Stimulated activated CD4-positive, alpha-beta T cell treated with anti-CD3 and anti-CD28 coated beads, Interleukin-1b, Interleukin-23, amount 100 ng/mL, for 1 hour (primary cell): ENCODE measurements around the gene ENO3.

Experiments used
- DNase-seq, 2 donors: peaks; one replicate each; pipeline ENCODE4 v3.0.0-alpha.2; 2020; ENCODE audit warnings: low read depth in 2 of 2

The ENO3 gene

DNA sequence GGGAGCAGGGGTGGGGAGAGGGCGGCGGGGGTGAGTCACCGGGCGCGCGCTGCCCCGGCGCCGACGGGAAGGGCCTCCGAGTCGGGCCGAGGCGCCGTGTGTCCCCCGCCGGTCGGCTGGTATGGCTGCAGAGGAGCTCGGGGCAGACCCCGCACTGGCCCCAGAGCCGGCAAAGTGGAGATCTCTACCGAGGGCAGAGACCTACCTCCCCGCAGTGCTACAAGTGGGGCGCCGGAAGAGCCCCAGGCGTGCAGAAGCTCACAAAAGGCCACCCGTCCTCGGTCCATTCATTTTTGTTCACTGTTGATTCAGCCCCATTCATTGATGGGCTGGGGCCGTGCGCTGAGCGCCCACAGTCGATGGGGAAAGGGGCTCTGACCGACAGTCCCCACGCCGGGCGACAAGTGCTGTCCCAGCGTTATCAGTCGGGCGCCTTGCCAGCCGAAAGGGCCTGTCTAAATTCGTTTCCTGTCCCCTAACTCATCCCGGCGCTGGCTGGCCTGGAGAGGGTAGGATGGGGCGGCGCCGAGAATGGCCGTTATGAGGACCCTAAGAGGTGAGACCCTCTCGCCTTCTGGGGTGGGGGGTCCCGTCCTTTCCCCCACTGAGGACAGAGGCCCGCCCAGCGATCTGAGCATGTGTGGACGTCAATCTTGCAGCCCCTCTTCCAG lies 709 bp upstream of the ENO3 start:
- DNase-seq, result no peak

DNA sequence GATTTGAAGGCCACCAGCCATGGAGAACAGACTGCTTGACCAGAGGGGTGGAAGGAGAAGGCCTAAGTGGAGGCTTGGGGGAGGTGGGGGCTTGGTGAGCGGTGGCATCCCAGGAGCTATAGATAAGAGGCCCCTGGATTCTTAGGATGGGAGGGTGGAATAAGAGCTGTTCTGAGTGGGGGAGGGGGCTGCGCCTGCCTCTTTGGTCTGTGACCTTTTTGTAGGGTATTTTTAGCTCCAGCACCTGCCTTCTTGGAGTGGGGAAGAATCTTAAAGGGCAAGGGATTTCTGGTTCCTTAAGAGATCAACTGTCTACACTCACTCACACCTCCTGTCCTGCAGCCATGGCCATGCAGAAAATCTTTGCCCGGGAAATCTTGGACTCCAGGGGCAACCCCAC lies 567 bp downstream of the ENO3 start:
- no peak for DNase-seq

DNA sequence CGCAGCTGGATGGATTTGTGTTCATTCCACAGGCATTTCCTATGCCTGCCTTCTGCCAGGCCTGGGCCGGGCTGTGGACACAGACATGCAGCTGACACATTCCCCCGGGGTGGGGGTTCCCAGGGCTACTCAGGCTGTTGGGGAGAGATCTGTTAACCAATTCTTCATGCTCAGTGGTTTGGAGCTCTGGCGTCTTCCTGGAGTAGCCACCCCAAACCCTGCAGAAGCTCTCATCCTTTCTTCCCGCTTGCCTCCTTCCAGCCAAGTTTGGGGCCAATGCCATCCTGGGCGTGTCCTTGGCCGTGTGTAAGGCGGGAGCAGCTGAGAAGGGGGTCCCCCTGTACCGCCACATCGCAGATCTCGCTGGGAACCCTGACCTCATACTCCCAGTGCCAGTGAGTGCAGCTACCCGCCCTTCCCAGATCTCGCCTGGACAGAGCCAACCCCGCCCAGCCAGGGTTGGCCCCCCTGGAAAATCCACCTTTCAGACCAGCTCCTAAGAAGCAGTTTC lies 2.6 kb downstream of the ENO3 start:
- DNase-seq, result no peak

DNA sequence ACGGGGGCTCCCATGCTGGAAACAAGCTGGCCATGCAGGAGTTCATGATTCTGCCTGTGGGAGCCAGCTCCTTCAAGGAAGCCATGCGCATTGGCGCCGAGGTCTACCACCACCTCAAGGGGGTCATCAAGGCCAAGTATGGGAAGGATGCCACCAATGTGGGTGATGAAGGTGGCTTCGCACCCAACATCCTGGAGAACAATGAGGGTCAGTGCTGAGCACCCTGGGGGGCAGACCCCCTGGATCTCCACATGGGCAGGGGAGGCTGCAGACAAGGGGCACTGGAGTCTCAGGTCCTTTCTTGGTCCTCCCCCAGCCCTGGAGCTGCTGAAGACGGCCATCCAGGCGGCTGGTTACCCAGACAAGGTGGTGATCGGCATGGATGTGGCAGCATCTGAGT lies 4.2 kb downstream of the ENO3 start:
- no peak for DNase-seq

DNA sequence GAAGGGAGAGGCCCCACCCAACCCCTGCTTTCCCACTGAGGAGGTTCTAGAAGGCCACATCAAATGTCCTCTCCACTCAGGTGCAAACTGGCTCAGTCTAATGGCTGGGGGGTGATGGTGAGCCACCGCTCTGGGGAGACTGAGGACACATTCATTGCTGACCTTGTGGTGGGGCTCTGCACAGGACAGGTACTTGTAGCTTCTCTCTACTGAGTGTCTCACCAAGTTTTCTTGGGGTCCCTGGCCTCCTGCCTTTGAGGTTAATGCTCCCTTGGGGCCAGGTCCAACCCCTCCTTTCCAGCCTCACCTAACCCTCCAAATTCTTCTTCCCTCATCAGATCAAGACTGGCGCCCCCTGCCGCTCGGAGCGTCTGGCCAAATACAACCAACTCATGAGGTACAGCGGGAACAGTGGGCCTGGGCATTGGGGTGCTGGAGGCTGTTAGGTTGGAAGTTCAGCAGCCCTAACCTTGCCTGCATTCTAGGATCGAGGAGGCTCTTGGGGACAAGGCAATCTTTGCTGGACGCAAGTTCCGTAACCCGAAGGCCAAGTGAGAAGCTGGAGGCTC lies 5.7 kb downstream of the ENO3 start:
- DNase-seq, result no peak

DNA sequence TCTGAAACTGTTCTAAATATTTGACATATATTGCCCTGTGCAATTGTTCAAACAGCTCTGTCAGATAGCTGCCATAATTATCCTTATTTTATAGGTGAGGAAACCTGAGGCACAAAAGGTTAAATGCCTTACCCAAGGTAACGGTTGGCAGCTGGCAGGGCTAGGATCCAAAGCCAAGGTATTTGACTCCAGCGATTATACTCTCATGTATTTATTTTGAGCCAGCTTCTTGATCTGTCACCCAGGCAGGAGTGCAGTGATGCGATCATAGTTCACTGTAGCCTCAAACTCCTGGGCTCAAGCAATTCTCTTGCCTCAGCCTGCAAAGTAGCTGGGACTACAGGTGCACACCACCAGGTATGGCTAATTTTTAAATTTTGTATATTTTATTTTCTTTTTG lies 7.2 kb downstream of the ENO3 start:
- no peak for DNase-seq

DNA sequence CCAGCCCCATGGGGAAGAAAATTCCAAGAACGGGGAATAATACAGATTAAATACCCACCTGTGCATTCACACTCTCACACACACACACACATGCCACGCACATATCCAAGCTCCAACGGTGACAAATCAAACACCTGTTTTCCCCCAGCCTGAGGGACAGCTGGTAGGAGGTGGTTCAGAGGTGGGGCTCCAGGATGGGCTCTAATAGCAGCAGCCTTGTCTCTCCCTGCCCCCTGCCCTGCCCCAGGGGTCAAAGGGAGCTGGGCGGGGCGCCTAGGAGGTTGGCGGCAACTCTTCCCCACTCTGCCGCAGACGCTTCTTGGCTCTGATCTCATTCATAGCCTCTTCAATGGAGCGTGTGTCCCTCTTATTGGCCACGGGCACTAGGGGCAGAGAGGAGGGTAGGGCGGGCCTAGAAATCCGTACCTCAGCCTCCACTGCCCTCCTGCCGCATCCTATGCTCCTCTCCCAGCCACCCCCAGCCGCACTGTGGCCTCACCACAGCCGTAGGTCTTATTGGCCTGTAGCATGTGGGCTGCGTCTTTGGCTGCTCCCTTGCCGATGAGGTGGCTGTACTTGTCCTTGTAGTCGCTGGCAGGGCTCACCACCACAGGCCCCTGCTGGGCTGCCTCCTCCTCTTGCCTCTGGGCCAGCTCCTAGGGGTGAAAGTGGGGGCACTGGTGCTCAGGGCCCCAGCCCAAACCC lies 8.5 kb downstream of the ENO3 start:
- no peak for DNase-seq

DNA sequence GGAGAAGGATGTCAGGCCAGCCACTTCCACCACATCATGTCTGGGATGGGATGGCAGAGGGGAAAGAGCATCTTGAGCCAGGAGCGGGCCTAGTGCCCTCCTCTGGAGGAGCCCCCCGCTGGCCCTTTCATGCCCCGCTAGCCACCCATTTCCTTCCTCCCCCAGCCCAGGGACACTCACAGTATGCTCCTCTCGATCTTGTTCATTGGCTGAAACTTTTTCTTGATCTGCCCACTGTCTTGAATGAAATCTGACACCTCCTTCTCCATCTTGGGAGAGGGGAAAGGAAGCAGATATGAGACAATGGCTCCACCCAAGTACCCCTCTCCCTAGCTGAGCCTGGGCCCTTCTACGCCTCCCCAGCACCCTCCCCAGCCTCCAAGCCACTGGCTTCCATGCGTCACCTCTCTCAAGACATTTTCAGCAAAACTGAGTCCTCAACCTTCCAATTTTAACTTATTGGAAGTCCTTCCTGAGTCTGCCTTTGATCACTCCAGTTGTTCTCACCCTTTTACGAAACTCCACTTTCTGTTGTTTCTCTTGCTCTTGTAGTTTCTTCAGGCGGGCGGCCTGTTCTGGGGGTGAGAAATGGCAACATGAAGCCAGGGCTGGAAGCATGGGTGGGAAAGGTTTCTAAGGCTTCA lies 9.5 kb downstream of the ENO3 start:
- no peak for DNase-seq

DNA sequence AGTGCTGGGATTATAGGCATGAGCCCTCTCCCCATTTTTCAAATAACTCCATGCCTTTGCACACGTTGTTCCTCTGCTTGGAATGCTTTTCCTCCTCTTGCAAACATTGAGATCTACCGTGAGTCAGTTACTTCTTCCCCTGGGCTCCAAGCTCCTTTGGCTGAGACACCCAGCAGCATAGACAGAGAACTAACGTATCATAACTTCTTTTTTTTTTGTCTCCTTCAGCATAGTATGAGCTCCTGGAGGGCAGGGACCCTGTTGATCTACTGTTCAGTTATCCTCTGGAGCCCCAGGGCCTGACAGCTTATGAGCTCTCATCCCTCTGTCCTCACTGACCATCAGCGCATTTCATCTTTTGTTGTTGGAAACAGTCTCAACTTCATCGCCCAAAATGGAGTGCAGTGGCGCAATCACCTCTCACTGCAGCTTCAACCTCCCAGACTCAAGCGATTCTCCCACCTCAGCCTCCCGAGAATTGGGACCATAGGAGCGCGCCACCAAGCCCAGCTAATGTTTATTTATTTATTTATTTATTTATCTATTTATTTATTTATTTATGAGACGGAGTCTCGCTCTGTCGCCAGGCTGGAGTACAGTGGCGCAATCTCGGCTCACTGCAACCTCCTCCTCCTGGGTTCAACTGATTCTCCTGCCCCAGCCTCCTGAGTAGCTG lies 14.5 kb downstream of the ENO3 start:
- no peak for DNase-seq

DNA sequence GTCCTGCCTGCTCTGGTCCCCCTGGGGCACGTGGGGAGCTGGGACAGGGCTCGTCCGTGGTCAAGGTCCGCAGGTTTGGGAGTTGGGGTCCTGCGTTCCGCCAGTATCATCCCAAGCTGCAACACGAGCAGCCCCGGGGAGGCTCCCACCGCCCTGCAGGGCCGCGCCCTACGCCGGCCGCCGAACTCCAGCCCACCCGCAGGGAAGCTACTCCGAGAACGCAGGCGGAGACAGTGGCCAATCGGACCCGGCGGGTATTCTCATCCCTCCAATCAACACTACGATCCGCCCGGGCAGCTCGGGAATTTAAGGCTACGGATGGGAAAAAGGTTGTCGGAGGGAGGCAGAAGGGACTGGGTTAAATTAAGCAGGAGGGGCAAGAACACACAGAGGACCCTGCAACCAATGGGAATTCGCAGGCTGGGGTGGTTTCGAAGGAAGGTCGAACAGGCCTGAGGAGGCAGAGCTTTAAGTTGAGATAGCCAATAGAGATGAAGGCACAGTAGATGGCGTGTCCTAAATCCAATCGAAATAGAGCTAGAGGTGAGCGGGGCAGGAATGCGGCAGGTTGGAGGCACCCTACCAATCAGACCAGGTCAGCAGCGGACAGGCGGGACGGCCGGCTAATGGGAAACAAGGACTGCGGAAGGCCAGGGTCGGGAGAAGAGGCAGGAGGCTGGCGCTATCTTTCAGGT lies 16.1 kb downstream of the ENO3 start:
- DNase-seq, result peak; percentile 74 to 92

DNA sequence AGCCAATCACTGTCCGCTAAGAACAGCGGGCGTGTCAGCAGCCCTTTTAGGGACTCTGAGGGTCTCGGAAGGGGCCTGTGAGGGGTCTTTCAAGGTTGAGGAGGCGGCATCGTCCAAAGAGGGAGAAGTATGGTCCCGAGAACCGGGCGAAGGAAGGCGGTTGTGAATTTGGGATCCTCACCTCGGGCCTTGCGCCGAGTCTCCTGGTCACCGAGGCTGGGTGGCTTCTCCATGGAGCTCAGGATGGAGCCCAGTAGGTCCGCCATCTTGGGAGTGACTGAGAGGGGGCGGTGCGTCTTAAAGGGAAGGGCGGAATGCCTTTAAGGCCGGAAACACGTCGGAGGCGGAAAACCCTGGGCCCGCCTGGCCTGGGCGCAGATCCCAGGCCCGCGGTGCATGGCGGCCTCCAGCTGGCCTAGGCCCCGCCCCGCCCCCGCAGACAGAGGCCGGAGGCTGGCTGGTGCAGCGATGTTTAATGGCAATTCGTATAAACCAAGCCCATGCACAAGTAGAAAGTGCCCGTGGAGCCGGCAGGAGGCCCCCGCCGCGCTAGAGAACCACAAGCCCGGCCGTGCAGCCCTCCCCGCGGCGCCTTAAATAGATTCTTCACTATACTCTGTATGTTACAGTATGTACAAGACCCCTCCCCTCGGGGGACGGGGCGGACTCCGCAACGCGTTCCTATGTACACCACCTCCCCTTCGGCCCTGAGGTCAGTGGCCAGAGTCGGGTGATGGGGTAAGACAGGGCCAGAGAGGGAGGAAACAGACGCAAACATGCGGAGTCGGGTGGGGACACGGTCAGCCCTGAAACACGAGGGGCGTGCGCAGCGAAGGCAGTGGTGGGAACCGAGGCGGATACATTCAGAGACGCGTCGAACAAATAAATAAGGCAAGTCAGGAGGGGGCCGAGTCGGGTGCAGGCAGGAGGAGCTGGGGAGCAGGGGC lies 16.9 kb downstream of the ENO3 start, which contains the start of gene SPAG7:
SPAG7 (minus strand) TSS at position 279 of the 947 bp plus-strand sequence; CDS start at position 266, 13 bp downstream.
- peak; percentile 81 to 86 for DNase-seq

DNA sequence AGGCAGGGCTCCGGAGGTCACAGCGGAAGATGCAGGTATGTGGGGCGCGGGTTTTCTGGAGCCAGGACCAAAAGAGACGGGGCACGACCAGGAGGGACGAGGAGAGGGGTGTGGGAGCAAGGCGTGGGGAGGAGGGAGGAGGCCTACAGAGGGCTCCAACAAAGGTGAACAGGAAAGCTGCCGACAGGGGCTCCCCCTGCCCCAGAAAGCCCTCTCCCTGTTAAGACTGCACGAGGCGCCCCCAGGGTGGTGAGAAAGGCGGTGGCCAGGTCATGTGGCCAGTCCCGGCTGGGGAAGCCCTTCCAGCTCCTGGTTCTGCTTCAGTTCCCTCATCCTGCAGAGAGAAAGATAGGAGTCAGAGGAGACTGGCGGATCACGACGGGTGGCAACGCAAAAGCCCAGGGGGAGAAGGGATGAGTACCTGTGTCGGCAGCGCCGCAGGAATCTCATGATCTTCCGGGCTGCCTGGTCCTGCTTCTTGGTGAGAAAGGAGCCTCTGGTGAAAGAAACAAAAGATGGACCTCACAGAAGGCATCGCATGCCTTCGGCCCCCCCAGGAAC lies 17.6 kb downstream of the ENO3 start:
- DNase-seq, result no peak

DNA sequence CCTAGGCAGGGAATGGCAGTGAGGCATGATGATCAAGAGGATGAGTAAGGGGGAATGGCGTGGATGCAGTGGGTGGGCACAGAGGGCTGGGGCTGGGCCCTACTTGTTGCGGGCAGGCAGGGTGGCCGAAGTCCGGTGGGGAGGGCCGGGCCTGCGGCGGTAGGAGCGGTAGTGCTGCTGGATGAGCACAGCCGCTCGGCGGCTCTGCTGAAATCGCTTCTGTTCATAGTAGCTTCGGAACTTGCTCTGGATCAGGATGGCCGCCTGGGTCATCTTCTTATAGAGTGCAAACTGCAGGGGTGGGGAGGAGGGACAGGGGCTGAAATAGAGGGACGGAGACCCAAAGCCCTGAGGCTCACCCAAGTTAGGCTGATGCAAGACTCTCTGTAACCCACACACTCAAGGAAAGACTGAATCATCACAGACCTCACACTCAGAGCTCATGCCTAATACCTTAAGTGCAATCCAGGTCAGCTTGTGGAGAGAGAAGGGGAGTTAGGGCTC lies 18.2 kb downstream of the ENO3 start:
- DNase-seq, result no peak

DNA sequence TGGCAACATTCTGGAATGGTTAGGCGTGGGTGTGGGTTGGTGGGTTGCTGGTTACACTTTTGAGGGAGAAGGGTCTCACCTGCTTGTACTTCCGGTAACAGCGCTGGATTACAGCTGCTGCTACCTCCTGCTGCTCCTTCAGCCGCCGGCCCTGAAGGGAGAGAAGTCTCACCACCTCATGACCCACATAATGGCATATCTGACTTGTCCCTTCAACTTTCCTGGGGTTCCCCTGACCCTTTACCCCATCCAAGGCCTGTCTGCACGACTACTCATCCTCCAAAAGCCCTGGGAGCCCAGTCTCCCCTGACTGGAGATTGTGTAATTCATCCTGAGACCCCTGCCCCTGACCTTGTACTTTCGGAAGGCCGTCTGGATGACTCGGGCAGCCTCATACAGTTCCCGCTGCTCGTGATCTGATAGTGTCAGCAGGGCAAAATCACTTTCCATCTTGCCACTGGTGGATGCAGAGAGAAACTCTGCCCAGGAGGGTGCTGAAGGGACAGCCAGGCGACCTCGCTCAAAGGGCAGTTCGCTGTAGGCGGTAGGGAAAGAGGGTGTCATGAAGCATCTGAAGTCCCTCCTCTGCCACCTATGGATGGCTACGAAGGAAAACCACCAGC lies 18.7 kb downstream of the ENO3 start:
- peak in 1 of 2 donors; percentile 10 for DNase-seq

DNA sequence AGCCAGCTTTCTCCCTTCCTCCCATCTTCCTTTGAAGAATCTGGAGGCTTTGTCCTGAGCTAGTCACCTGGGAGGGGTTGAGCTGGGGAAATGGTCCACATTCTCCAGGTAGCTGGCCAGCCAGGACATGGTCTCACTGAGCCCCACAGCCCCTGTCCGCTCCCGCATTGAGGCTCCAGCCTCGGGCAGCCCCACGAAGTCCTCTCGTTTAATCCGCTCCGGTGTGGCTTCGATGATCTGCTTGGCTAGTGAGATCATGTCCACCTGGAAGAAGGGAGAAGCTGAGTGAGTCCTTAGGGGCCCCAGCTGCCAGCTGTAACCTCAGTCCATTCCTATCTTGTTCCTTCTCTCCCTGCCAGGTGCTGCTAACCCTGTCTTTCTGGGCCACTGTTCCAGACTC lies 19.4 kb downstream of the ENO3 start:
- no peak for DNase-seq

DNA sequence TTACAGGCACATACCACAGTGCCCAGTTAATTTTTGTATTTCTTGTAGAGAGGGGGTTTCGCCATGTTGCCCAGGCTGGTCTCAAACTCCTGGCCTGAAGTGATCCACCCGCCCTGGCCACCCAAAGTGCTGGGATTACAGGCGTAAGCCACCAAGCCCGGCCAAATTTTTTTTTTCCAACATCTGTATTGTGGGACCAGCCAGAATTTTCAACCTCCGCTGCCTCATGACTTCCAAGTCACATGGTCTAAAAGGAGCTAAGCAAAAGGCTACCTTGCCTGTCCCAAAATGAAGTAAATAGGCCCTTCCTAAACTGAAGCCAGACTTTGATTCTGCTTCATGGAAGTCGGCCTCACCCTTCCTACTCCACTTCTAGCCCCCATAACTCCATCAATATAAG lies 20.9 kb downstream of the ENO3 start:
- DNase-seq, result no peak

DNA sequence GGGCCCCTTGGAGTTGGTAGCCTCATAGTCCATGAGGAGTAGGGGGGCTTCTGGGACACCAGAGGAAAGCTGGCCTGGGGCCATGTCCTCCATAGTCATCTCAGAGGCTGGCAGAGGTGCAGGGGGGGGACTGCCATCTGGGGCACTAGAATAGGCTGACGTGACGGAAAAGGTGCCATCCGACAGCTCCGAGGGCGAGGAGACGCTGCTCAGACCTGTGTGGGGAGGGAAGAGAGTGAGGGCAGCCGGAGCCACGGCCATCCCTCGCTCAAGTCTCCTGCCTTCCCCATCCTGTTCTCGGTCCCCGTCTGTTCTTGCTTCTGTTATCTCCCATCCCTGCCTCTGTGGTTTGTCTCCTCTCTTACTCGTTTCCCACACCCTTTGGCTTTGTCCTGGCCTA lies 21.4 kb downstream of the ENO3 start:
- no peak for DNase-seq

DNA sequence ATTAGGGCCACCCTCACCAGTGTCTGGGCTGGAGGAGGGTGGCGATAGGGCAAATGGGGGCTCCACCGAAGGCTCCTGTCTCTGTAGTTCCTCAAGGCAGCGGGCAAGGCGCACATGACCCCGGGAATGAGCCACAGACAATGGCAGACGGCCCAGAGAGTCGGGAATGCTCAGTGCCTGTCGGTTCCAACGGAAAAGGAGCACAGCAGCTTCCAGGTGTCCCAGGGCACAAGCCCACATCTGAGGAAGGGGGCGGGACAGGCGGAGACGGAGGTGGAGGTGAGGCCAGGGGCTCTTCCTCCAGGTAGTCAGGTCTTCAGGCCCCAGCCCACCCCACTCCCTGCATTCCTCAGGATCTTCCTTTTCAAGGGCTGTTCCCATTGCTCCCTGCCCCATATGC lies 21.8 kb downstream of the ENO3 start:
- DNase-seq, result no peak
